HT-29 (cell line): Measurements from ENCODE around the gene NPHP1. TPM values are rescaled to one million over a fixed set of nuclear protein-coding genes. Genes with fewer than 3 reads are reported as not detected.
"Not testable (repeated sequence)": the region's sequence is repeated elsewhere in the genome, so short reads cannot be mapped to it uniquely, and the experiment has no call there.

ENCODE experiments used
- DNase-seq: peaks from one replicate; pipeline ENCODE4 v3.0.0-alpha.2; 2015; ENCODE audit warnings: low spot score
- total RNA-seq: library from RNA; depleted of rRNA; stranded (reverse); fragments of >200 nt; shearing (Covaris generic); gene quantifications from 2 replicates; pipeline ENCODE4 v1.2.3, GENCODE V29; 2014

Gene NPHP1
- total RNA-seq, 1 experiment from 2014 or later: 0.92 TPM

DNA sequence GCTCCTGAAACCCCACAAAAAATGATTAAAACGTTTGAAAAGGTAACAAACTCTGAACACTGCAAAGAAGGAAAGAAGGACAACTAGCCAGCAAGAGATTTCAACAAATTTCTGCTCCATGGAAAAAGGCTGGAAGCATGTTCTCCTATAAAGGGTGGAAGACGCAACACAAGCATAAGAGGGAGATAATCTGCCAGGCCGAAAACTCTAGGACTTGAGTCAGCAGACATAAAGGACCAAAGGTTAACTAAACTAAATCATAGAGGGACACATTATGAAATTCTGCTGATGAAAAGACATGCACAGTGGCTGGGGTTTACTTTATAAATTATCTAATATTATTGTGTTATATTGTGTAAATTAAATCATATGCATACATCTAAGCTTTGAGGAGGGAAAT is 6.8 kb downstream of the NPHP1 start:
- DNase-seq: no peak

DNA sequence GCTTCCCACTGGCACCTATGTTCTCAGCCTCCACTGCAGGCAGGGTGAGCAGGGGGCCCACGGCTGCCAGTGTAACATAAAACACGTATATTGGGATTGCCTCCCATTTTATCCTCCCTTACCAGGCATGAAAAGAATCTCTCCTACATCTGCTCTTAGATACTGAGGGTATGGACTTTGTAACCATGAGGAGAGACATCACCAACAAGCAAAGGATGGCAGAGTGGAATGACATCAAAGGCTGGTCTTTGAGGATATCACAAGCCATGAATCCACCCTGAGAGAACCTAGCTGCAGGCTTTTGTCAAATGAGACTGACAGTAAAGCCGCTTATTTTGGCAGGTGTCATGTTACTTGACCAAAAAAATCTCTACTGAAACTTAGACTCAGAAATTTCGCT is 7.4 kb downstream of the NPHP1 start:
- no peak for DNase-seq

DNA sequence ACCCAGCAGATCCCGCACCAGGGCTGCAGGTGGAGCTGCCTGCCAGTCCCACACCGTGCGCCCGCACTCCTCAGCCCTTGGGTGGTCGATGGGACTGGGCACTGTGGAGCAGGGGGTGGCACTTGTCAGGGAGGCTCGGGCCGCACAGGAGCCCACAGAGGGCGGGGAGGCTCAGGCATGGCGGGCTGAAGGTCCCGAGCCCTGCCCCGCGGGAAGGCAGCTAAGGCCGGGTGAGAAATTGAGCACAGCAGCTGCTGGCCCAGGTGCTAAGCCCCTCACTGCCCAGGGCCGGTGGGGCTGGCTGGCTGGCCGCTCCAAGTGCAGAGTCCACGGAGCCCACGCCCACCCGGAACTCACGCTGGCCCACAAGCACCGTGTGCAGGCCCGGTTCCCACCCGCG is 14.6 kb downstream of the NPHP1 start:
- not testable (repeated sequence) for DNase-seq

DNA sequence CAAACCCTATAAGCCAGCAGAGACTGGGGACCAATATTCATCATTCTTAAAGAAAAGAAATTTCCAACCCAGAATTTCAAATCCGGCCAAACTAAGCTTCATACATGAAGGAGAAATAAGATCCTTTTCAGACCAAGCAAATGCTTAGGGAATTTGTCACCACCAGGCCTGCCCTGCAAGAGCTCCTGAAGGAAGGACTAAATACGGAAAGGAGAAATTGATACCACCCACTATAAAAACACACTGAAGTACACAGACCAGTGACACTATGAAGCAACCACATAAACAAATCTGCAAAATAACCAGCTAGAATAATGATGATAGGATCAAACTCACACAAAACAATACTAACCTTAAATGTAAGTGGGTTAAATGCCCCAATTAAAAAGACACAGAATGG is 22.4 kb downstream of the NPHP1 start:
- no peak for DNase-seq

DNA sequence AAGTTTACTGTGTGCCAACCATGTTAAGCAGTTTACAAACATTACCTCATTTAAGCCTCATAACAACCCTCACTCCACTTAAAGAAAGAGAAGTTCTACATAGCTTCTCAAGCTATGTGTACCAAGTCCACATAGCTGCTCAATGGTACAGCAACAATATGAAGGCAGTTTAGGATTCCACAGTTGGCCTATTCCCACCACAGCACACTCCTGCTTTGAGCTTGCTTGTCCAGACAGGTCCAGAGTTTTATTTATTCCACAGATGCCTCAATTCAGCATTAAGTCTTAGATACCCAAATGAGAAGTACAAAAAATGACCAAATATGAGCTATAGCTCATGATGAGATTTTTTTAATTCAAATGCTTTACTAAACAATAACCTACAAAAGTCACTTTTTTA is 24.8 kb downstream of the NPHP1 start:
- DNase-seq: no peak

DNA sequence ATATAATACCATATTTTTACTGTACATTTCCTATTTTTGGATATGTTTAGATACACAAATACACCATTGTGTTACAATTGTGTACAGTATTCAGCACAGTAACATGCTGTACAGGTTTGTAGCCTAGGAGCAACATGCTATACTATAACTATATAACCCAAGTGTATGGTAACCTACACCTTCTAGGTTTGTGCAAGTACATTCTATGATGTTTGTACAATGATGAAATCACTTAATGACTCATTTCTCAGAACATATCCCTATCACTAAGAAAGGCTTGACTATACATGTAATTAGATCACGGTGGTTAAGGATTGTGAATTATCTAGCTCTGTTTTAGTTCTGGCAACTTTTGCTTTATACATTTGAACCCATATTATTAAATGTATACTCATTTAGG is 31.3 kb downstream of the NPHP1 start:
- DNase-seq: peak; percentile 17

DNA sequence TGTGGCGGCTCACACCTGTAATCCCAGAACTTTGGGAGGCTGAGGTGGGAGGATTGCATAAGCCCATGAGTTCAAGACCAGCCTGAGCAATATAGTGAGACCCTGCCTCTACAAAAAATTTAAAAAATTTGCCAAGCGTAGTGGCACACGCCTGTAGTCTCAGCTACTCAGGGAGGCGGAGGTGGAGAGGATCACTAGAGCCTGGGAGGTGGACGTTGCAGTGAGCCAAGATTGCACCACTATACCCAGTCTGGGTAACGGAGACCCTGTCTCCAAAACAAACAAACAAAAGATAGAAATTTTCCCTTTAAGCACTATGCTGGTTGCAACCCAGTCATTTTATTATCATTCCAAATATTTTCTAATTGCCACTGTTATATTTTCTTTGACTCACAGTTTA is 32.3 kb downstream of the NPHP1 start:
- DNase-seq: no peak

DNA sequence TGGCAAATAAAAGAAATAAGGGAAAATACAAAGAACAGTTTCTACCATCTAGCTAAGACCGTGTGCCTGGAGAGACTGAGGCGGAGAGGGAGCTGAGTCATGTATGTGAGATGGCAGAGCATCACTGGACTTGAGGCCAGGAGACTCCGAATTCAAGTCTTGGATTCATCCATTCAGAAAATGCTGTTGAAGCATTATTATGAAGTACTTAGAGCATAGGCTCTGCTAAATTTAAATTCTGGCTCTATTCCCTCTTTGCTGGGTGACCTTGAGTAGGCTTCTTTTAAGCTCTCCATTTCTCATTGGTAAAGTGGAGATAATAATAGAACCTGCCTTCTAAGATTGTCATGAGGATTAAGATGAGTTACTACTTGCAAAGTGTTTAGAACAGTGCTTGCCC is 34.7 kb downstream of the NPHP1 start:
- DNase-seq: no peak

DNA sequence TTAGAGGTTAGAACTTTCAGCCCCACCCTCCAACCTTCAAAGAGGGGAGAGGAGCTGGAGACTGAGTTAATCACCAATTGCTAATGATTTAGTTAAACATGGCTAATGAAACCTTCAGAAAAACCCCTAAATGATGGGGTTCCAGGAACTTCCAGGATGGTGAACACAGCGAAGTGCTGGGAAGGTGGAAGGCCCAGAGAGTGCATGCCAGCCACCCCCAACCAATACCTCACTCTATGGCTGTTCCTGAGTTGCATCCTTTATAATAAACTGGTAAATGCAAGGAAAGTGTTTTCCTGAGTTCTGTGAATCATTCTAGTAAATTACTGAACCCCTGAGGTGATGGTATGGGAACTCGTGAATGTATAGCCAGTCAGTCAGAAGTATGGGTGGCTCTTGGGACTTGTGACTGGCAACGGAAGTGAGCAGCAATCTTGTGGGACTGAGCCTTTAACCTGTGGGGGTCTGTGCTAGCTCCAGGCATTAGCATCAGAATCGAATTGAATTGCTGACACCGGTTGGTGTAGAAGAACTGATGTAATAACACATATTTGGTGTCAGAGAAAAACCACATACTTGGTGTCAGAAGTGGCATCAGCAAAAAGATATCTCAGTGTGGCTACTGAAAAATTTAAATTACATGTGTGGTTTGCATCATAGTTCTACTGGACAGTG is 37.4 kb downstream of the NPHP1 start:
- DNase-seq: no peak

DNA sequence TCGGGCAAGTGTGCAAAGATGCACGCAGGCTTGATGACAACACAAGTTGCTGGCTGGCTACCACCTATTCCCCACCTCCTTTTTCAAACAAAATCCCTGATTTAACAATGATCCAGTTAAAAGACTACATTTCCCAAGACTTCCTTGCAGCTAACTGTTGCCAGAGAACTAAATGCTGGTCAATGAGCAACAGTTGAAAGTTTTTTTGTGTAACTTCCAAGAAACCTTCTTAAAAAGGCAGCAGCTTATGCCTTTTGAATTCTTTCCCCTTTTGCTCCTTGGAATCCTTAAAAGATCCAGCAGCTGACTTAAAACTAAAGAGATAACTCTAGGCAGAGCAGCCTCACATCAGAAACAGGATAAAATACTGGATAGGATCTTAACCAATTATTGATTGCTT is 38.5 kb downstream of the NPHP1 start:
- DNase-seq: no peak

DNA sequence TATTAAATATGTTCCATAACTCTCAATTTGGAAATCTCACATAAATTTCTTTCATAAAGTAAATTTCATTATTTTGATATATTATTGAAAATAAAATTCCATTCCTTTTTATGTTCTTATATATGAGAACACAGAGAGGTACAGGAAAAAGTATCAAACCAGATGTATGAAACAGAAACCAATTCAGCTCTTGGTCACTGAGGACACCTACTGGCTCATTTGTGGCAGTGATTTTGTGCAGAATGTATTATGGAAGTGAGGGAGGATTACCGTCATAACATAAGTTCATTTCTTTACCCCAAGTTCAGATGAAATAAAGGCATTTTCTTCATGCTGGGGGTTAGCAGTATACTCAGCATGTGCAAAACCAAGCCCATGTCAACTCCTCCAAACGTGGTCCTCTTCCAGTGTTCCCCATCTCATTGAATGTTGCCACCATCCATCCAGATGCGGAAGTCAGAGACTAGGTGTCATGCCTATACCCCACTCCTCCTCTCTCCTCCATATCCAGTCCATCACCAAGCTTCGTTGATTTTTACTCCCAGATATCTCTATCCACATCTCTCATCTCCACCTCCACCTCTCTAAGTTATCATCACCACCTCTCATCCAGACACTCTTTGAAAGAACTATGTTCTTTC is 47.5 kb downstream of the NPHP1 start:
- DNase-seq: peak; percentile 89

DNA sequence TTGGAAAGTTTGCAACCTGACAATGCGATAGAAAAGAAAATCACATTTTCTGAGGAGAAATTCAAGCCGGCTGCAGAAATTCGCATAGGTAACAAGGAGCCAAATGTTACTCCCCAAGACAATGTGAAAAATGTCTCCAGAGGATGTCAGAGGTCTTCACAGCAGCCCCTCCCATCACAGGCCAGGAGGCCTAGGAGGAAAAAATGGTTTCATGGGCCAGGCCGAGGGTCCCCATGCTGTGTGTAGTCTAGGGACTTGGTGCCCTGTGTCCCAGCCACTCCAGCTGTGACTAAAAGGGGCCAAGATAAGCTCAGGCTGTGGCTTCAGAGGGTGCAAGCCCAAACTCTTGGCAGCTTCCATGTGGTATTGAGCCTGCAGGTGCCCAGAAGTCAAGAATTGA is 50.0 kb downstream of the NPHP1 start:
- not testable (repeated sequence) for DNase-seq

DNA sequence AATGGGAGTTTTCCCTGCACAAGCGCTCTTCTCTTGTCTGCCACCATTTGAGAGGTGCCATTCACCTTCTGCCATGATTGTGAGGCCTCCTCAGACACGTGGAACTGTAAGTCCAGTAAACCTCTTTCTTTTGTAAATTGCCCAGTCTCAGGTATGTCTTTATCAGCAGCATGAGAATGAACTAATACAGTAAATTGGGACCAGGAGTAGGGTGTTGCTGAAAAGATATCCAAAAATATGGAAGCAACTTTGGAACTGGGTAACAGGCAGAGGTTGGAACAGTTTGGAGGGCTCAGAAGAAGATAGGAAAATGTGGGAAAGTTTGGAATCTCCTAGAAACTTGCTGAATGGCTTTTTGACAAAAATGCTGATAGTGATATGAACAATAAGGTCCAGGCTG is 50.6 kb downstream of the NPHP1 start:
- DNase-seq: not testable (repeated sequence)

DNA sequence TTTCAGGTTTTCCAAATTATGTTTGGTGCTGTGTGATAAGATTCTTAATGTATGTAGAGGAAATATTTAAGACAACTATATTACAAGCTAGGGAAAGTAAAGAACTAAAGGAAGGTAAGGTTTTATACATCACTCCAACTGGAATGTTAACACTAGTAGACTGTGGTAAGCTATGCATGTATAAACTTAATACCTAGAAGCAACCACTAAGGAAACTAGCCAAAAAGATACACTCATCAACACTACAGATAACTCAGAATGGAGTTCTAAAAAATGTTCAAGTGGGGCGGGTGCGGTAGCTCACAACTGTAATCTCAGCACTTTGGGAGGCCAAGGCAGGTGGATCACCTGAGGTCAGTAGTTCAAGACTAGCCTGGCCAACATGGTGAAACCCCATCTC is 51.4 kb downstream of the NPHP1 start:
- no peak for DNase-seq

DNA sequence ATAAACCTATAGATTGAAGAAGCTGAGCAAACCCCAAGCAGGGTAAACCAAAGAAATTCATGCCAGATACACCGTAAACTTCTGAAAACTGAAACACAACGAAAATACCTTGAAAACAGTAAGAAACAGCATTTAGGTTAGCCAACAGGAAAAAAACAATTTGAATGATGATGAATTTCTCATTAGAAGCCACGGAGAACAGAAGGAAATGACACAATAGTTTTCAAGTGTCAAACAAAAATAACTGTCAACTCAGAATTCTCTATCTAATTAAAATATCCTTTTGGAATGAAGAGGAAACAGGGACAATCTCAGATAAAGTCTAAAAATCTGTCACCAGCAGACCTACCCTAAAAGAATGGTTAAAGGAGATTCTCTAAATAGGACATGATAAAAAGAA is 51.9 kb downstream of the NPHP1 start:
- DNase-seq: no peak

DNA sequence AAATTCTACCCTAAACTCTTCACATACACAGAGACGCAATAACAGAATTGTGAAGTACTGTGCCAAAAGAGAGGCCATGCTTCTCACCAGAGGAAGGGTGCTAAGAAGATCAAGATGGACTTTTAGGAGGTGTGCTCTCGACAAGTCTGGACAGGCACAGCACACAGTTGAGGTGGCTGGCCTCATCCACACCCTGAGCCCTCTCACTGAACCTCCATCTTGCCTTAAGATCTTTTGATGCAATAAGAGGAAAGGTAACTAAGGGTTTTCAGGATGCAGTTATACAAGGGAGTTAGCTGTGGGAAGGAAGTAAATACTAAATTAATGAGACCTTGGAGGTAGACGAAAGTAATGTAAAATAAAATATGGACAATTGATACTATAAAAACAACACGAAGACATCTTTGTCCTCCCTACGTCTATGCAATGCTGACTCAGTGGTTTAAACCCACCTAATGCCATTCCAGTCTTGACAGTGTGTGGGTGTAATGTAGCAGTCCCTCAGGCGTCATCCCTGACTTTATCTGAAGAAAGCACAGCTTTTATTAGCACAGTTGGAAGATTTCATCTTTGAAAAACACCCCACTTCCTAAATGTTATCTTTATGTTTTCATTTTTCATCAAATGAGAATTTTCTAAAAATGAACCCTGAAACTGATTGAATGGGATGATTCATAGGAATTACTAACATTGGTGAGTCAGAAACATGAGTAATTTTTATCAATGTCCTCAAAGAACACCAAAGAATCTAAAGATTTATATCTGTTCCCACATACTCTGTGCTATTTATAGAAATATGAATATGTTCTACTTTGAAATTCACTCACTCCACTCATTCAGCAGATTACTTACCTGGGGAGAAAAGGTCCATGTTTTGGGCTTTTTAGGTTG is 55.2 kb downstream of the NPHP1 start:
- DNase-seq: peak; percentile 42

DNA sequence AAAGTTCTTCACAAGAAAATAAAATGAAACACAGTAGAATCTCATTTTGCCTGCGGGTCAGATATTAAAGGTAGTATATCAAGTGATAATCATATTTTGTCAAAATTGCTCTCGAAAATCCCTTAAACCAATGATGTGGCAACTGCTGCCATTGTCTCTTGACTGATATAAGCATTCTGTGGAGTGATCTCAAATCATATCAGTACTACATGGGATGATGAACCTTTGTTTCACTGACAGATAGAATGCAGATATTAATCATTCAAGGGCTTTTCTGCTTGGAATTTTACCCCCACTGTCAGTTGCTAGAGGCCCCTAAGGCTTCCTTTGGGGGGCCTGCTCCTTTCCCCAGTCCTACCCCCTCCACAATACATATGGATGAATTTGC is 57.9 kb downstream of the NPHP1 start:
- no peak for DNase-seq

DNA sequence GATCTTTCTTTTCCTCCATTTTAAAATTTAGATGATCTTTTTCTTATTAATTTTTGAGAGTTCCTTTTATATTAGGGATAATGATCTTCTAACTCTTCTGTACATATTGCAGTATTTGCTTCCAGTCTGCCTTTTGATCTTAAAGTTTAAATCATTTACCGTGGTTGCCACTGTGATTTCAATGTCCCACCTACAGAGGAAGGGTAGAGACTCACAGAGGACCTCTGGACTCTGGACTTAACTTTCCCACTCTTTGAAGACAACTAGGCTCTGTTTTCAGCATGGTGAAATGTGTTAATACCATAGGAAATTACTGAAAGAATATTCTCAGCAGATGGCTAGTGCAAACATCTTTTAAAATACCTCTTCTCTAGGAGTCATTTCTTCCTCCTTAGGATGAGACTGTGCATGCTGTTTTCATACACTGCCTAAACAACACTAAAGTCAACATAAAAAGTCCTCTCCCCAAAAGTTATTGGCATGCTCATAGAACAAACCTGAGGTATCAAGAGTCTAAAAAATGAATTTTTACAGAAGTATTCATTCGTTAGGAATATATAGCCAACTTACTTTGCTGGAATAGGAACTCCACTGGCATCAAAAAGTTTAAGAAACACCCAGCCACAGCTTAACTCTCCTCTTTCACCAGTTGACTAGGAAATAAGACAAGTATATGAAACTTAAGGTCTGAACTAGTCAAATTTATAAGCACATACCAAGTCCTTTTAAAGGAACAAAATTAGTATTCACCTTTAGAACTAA is 58.4 kb downstream of the NPHP1 start:
- peak; percentile 20 for DNase-seq

DNA sequence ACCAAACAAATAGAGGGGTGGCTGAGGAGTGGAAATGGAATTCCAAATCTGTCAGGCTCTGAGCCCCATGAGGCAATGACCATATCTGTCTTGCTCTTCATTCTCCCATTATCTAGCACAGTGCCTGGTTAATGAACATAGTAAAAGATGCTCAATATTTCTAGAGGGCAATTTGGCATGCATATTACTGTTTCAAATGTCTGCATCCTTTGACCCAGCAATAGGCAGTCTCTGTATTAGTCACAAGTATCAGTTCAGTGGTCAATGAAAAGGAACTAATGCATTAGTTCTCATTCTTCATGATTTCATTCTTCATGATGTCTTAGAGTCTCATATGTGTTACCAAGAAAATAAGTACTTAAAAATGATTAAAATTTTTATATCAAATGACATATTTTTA is 60.8 kb downstream of the NPHP1 start:
- no peak for DNase-seq

DNA sequence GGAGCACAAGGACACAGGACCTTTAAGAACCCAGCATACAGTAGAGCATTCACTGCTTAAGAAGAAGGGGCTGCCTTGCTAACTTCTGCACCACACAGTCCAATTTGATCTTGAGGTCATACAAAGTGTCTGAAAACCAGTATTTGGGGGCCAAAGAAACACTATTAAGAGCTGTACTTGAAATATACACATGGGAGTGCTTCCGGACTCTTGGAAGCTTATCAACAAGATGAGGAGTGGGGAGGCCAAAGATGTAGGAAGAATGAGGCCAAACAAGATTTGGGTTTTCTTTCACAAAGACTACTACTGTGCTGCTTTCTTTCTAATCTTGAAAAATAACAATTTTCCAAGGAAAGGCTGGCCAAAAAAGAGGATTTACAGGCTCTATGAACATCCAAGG is 64.4 kb downstream of the NPHP1 start:
- no peak for DNase-seq

DNA sequence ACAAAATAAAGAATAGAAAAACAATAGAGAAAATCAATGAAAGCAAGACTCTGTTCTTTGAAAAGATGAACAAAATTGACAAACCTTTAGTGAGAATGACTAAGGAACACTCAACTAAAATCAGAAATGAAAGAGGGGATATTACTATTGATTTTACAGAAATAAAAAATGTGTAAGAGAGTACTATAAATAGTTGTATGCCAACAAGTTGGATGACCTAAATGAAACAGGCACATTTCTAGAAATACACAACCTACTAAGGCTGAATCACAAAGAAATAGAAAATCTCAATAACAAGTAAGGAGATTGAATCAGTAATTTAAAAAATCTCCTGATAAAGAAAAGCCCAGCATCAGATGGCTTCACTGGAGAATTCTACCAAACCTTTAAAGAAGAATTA is 70.8 kb downstream of the NPHP1 start:
- DNase-seq: no peak

DNA sequence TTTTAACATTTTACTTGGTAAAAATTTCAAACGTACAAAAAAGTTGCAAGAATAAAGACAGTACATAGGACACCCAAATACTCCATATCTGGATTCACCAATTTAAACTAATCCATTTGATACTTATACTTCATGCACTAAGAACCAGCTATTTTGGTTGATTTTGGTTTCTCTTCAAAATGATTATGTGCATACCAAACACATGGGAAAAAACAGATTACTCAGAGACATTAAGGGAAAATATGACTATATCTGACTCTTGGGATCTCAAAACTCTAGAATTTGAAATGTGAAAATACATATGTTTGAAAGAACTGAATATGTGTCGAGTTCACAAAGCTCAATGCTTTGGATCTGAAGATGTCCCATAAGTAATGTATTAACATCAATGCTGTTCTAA is 73.6 kb downstream of the NPHP1 start:
- DNase-seq: no peak
